Tibial nerve (tissue), 4 donors: ENCODE results near the gene DEFB108B. TPM values are rescaled to one million over a fixed set of nuclear protein-coding genes. Genes with fewer than 3 reads are reported as not detected.
"Not testable (repeated sequence)": the region's sequence is repeated elsewhere in the genome, so short reads cannot be mapped to it uniquely, and the experiment has no call there.

Experiments used
- DNase-seq, 2 donors: peaks; one replicate each; pipeline ENCODE4 v3.0.0-alpha.2; 2019; ENCODE audit warnings: low spot score in 2 of 2
- H3K27ac ChIP-seq, 4 donors: fragments of 200-600 bp; sonication (generic) in 3 of 4; one replicate each; pipeline ENCODE4 v1.5.1; 2017 to 2019; ENCODE audit warnings: mild to moderate bottlenecking in 1 of 4
- H3K27me3 ChIP-seq, 2 donors: fragments of 200-600 bp; sonication (generic) in 1 of 2; one replicate each; pipeline versions ENCODE4 v1.5.1 to v1.6.0; 2017 to 2019
- H3K36me3 ChIP-seq, 3 donors: fragments of 200-600 bp; sonication (generic); one replicate each; pipeline ENCODE4 v1.5.1; 2018 to 2019
- H3K4me1 ChIP-seq, 4 donors: fragments of 200-600 bp; sonication (generic) in 3 of 4; one replicate each; pipeline ENCODE4 v1.5.1; 2017 to 2019
- H3K4me3 ChIP-seq, 4 donors: fragments of 200-600 bp; sonication (generic) in 3 of 4; one replicate each; pipeline ENCODE4 v1.5.1; 2017 to 2019; ENCODE audit warnings: mild to moderate bottlenecking in 1 of 4, moderate library complexity in 1 of 4
- H3K9me3 ChIP-seq, 4 donors: fragments of 200-600 bp; sonication (generic) in 3 of 4; one replicate each; pipeline ENCODE4 v1.5.1; 2017 to 2019
- CTCF ChIP-seq, 5 experiments: fragments of 200-600 bp in 3 of 5; fragments of 450-650 bp in 2 of 5; sonication (generic) in 3 of 5; IDR thresholded peaks; one replicate each; pipeline ENCODE4 v1.5.1; 2016 to 2019; ENCODE audit warnings: antibody characterized with exemption in 5 of 5, mild to moderate bottlenecking in 3 of 5, moderate library complexity in 2 of 5
- EP300 ChIP-seq, 2 donors: sonication (generic); formaldehyde crosslinking; IDR thresholded peaks; one replicate each; pipeline ENCODE4 v1.6.1; 2017; ENCODE audit warnings: antibody characterized with exemption in 2 of 2, mild to moderate bottlenecking in 1 of 2
- POLR2A ChIP-seq, 2 donors: fragments of 450-650 bp; IDR thresholded peaks; one replicate each; pipeline ENCODE4 v1.6.1; 2017; ENCODE audit warnings: antibody characterized with exemption in 2 of 2, mild to moderate bottlenecking in 2 of 2, moderate library complexity in 2 of 2
- WGBS, 2 donors: methylation state at CpG; one replicate each; pipeline ENCODE4 v1.1.5; 2018; 5-methylcytosine and 5-hydroxymethylcytosine counted together
- total RNA-seq, 4 donors: library from RNA; depleted of rRNA; stranded (reverse); fragments of >200 nt; gene quantifications; one replicate each; pipeline ENCODE4 v1.1.0, GENCODE V29; 2016

The DEFB108B gene
- not detected for total RNA-seq

GRCh38 chr11:71832811-71833210 is at the start of gene DEFB108B:
Gene DEFB108B, plus strand, starts transcription at chr11:71833200. Its CDS starts 0 bp downstream, at chr11:71833200.
- not testable (repeated sequence) for H3K4me1 ChIP-seq, H3K36me3 ChIP-seq, H3K27ac ChIP-seq, H3K9me3 ChIP-seq, H3K4me3 ChIP-seq, DNase-seq, H3K27me3 ChIP-seq
- WGBS, 2 donors: 0% methylated on average over 1 of the region's 1 CpG

GRCh38 chr11:71786114-71786847 is 46.7 kb upstream of the DEFB108B start:
- not testable (repeated sequence) for DNase-seq, H3K9me3 ChIP-seq, H3K27me3 ChIP-seq, H3K36me3 ChIP-seq
- Histone ChIP-seq H3K27ac (peak overlapping the region; percentile 88 to 95 (median 89)), H3K4me3 (peak overlapping the region; percentile 63 to 82 (median 75)), H3K4me1 (peaks cover 0 to 12% (median 0%) of the 10 kb centered on the region in 4 donors)
- WGBS, 2 donors: 4% methylated on average over 31 to 40 of the region's 40 CpGs
- peak in 1 of 2 donors; percentile 38 for TF ChIP-seq EP300 (IDR thresholded peaks at IDR 0.05)
- TF ChIP-seq POLR2A (IDR thresholded peaks at IDR 0.05): peak; percentile 68 to 76

- WGBS, 2 donors: 0 to 1% methylated on average over 8 to 22 of the region's 22 CpGs
- not testable (repeated sequence) for H3K9me3 ChIP-seq, H3K27me3 ChIP-seq
- peak overlapping the region; percentile 88 to 92 (median 89) for H3K27ac ChIP-seq
- peak; percentile 99 for DNase-seq
- H3K36me3 ChIP-seq: peaks cover 0 to 11% (median 0%) of the 10 kb centered on the region in 3 donors
- H3K4me1 ChIP-seq: peaks cover 0 to 12% (median 0%) of the 10 kb centered on the region in 4 donors
- peak overlapping the region; percentile 63 to 82 (median 74) for H3K4me3 ChIP-seq
Measured at GRCh38 chr11:71786848-71787097, 46.2 kb upstream of the DEFB108B start.

GRCh38 chr11:71787098-71787823 is 45.7 kb upstream of the DEFB108B start:
- DNase-seq: peak; percentile 83 to 90
- no peaks in the 10 kb centered on the region for H3K9me3 ChIP-seq
- no peak for TF ChIP-seq POLR2A (IDR thresholded peaks at IDR 0.05)
- no peak for TF ChIP-seq CTCF (IDR thresholded peaks at IDR 0.05)
- no peak for TF ChIP-seq EP300 (IDR thresholded peaks at IDR 0.05)
- peak overlapping the region; percentile 77 to 92 (median 89) for H3K27ac ChIP-seq
- H3K27me3 ChIP-seq: no peaks in the 10 kb centered on the region
- peaks cover 0 to 12% (median 0%) of the 10 kb centered on the region in 4 donors for H3K4me1 ChIP-seq
- WGBS, 2 donors: 0% methylated on average over 4 to 34 of the region's 62 CpGs
- peaks cover 0 to 12% (median 0%) of the 10 kb centered on the region in 3 donors for H3K36me3 ChIP-seq
- peak overlapping the region; percentile 55 to 82 (median 74) for H3K4me3 ChIP-seq

GRCh38 chr11:71787824-71788454 is 45.1 kb upstream of the DEFB108B start:
- WGBS, 2 donors: 1 to 2% methylated on average over 12 to 19 of the region's 19 CpGs
- Histone ChIP-seq H3K36me3 (peaks cover 0 to 12% (median 0%) of the 10 kb centered on the region in 3 donors), H3K4me1 (peaks cover 0 to 12% (median 0%) of the 10 kb centered on the region in 4 donors), H3K27ac (peak overlapping the region; percentile 45 to 92 (median 84)), H3K4me3 (peak overlapping the region; percentile 55 to 82 (median 74))
- DNase-seq, H3K27me3 ChIP-seq, H3K9me3 ChIP-seq: not testable (repeated sequence)

GRCh38 chr11:71789444-71790196 is 43.4 kb upstream of the DEFB108B start:
- H3K27me3 ChIP-seq, H3K27ac ChIP-seq, DNase-seq, H3K9me3 ChIP-seq, H3K4me3 ChIP-seq: not testable (repeated sequence)
- Histone ChIP-seq H3K36me3 (peaks cover 0 to 21% (median 0%) of the 10 kb centered on the region in 3 donors), H3K4me1 (peaks cover 0 to 12% (median 0%) of the 10 kb centered on the region in 4 donors)
- WGBS, 2 donors: 78 to 91% methylated on average over 7 to 8 of the region's 8 CpGs

GRCh38 chr11:71791111-71791510 is 41.9 kb upstream of the DEFB108B start:
- H3K9me3 ChIP-seq, H3K4me1 ChIP-seq, H3K27ac ChIP-seq, DNase-seq, H3K4me3 ChIP-seq, H3K27me3 ChIP-seq: not testable (repeated sequence)
- 78 to 80% methylated on average over 6 to 7 of the region's 7 CpGs for WGBS, 2 donors
- peaks cover 0 to 33% (median 0%) of the 10 kb centered on the region in 3 donors for H3K36me3 ChIP-seq
